Transverse colon (tissue), 4 donors: ENCODE measurements around the gene NTRK3.

Experiments
- CTCF ChIP-seq, 5 experiments: fragments of 200-600 bp in 3 of 5; fragments of 450-650 bp in 2 of 5; sonication (generic) in 3 of 5; IDR thresholded peaks; 1 replicate in 2 of 5; 2 replicates in 3 of 5; pipeline ENCODE4 v1.5.1; 2016 to 2017; ENCODE audit warnings: antibody characterized with exemption in 5 of 5, inconsistent platforms in 3 of 5, mild to moderate bottlenecking in 2 of 5, moderate library complexity in 1 of 5
- EP300 ChIP-seq: sonication (generic); formaldehyde crosslinking; IDR thresholded peaks from one replicate; pipeline ENCODE4 v1.6.1; 2017; ENCODE audit warnings: antibody characterized with exemption, low read depth
- POLR2AphosphoS5 ChIP-seq, 3 donors: sonication (generic); formaldehyde crosslinking; IDR thresholded peaks; one replicate each; pipeline ENCODE4 v1.6.1; 2016; ENCODE audit warnings: antibody characterized with exemption in 3 of 3

GRCh38 chr15:87917480-87917879 is 339.1 kb downstream of the NTRK3 start:
- TF ChIP-seq CTCF (IDR thresholded peaks at IDR 0.05): no peak
- TF ChIP-seq POLR2AphosphoS5 (IDR thresholded peaks at IDR 0.05): no peak
- no peak for TF ChIP-seq EP300
